Prostate gland (tissue), 2 donors: ENCODE data around the gene CCDC158.

ENCODE experiments used
- CTCF ChIP-seq, 4 experiments: fragments of 200-600 bp in 2 of 4; fragments of 450-650 bp in 2 of 4; sonication (generic) in 2 of 4; IDR thresholded peaks; 1 replicate in 3 of 4; 2 replicates in 1 of 4; pipeline ENCODE4 v1.5.1; 2016 to 2019; ENCODE audit warnings: antibody characterized with exemption in 4 of 4, mild to moderate bottlenecking in 2 of 4, moderate library complexity in 2 of 4
- POLR2A ChIP-seq: fragments of 450-650 bp; IDR thresholded peaks from one replicate; pipeline ENCODE4 v1.6.1; 2016; ENCODE audit warnings: antibody characterized with exemption, mild to moderate bottlenecking

GRCh38 chr4:76445911-76446310 is 25.0 kb upstream of the CCDC158 start:
- TF ChIP-seq POLR2A (no peak), CTCF (IDR thresholded peaks at IDR 0.05) (no peak)
